Activated T-helper 17 cell treated with anti-CD3 and anti-CD28 coated beads, Interleukin-2, amount 50 U/mL, for 72 hours (primary cell): ENCODE data around the gene SMIM22. TPM values are rescaled to one million over a fixed set of nuclear protein-coding genes. Genes with fewer than 3 reads are reported as not detected.

Experiments
- ATAC-seq: fragments of 150-1000 bp; cut with Tn5 transposase; replicated peaks from 2 replicates; pipeline ENCODE4 v1.10.0; 2021; ENCODE audit warnings: mild to moderate bottlenecking, moderate library complexity
- H3K27ac Mint-ChIP-seq: one replicate; pipeline ENCODE4 v1.8.0; 2022; ENCODE audit warnings: mixed read lengths
- H3K27me3 Mint-ChIP-seq: one replicate; pipeline ENCODE4 v1.8.0; 2022; ENCODE audit warnings: mixed read lengths
- H3K36me3 Mint-ChIP-seq: one replicate; pipeline ENCODE4 v1.8.0; 2022; ENCODE audit warnings: low read depth, mild to moderate bottlenecking, mixed read lengths
- H3K4me1 Mint-ChIP-seq: one replicate; pipeline ENCODE4 v1.8.0; 2022; ENCODE audit warnings: mixed read lengths
- H3K4me3 Mint-ChIP-seq: one replicate; pipeline ENCODE4 v1.8.0; 2022; ENCODE audit warnings: mild to moderate bottlenecking, mixed read lengths
- H3K9me3 Mint-ChIP-seq: one replicate; pipeline ENCODE4 v1.8.0; 2022; ENCODE audit warnings: mixed read lengths
- total RNA-seq, 2 donors: library from RNA; stranded (reverse); gene quantifications; one replicate each; pipeline ENCODE4 v1.2.3, GENCODE V29; 2022

Gene SMIM22
- total RNA-seq, 2 donors from 2014 or later = not detected

- H3K4me1 Mint-ChIP-seq = no peaks in the 10 kb centered on the region
- H3K4me3 Mint-ChIP-seq = no peak overlapping the region
- H3K36me3 Mint-ChIP-seq = peaks cover 100% of the 10 kb centered on the region
- no peaks in the 10 kb centered on the region for H3K9me3 Mint-ChIP-seq
- H3K27ac Mint-ChIP-seq = no peak overlapping the region
- ATAC-seq = no peak
- H3K27me3 Mint-ChIP-seq = no peaks in the 10 kb centered on the region
Measured at GRCh38 chr16:4813251-4814003, 18.3 kb downstream of the SMIM22 start.

DNA sequence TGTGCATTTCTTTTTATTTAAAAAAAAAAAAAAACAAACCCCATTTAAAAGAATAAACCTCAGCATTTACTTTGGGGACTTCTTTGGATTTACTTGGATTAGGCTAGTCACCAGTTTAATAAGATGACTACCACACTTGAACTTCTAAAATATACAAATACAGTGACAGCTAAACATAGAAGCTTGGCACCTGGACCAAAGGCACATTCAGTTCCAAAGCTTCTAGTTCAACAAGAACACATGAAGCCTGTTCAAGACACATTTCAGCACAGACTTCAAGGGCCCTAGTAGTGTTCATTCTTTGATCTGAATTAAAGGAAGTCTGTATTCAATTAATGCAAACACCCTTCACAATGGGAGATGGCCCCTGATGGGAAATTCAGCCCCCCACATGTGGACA lies 18.9 kb downstream of the SMIM22 start:
- Mint-ChIP-seq H3K36me3 (peaks cover 100% of the 10 kb centered on the region), H3K27ac (no peak overlapping the region), H3K9me3 (no peaks in the 10 kb centered on the region), H3K4me3 (no peak overlapping the region), H3K4me1 (no peaks in the 10 kb centered on the region), H3K27me3 (no peaks in the 10 kb centered on the region)
- no peak for ATAC-seq

DNA sequence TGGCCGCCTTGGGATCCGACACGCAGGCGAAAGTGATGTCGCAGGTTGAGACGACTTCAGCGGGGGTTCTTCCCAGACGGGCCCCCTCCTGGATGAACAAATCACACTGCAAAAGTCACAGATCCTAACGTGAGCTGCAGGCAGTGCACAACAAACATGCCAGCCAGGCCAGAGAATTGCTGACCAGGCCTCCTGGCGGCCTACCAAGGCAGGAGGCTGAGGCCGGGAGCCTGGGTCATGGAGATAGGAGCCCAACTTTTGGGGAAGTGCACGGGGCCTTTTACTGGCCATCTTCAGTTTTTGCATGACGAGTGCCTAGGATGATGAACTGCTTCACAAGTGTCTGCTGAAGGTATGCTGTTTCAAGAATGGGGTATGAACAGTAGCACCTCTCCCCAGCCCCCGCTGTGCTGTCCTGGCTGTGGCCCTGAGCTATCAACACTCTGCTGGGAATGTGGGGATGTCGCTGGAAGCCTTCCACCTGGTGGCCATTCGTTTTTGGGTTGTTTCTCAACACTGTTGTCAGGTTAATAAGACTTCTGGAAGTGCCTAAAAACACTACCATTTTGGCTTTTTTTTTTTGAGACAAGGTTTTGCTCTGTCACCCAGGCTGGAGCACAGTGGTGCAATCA lies 19.5 kb downstream of the SMIM22 start:
- H3K27me3 Mint-ChIP-seq = no peaks in the 10 kb centered on the region
- ATAC-seq = no peak
- no peak overlapping the region for H3K4me3 Mint-ChIP-seq
- H3K36me3 Mint-ChIP-seq = peaks cover 98% of the 10 kb centered on the region
- no peaks in the 10 kb centered on the region for H3K4me1 Mint-ChIP-seq
- no peak overlapping the region for H3K27ac Mint-ChIP-seq
- no peaks in the 10 kb centered on the region for H3K9me3 Mint-ChIP-seq

GRCh38 chr16:4820652-4821051 lies 25.5 kb downstream of the SMIM22 start:
- H3K36me3 Mint-ChIP-seq = peaks cover 95% of the 10 kb centered on the region
- H3K9me3 Mint-ChIP-seq = no peaks in the 10 kb centered on the region

DNA sequence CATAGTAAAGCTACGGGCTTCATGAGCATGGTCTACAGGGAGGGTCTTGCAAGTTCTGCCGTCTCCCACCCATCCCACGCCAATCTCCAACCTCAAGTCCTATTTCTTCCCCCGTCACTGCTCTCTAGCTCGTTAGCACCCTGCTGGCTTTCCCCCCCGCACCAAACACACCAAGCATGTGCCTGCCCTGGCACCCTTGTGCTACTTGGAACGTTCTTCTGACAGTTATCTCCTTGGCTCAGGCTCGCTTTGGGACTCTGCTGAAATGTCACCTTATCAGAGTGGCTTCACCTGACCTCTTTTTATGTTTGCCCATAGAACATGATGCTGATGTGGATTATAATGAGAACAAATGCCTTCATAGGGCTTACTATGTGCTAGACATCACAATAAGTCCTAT lies 30.0 kb downstream of the SMIM22 start:
- H3K36me3 Mint-ChIP-seq = peaks cover 93% of the 10 kb centered on the region

More at GRCh38 chr16:4820652-4821051, 25.5 kb downstream of the SMIM22 start:
- Mint-ChIP-seq H3K4me1 (peaks cover 4% of the 10 kb centered on the region), H3K27ac (peak overlapping the region; percentile 33), H3K4me3 (no peak overlapping the region), H3K27me3 (no peaks in the 10 kb centered on the region)
- no peak for ATAC-seq

GRCh38 chr16:4826526-4826925 lies 31.4 kb downstream of the SMIM22 start:
- ATAC-seq = no peak
- H3K27me3 Mint-ChIP-seq = no peaks in the 10 kb centered on the region
- H3K27ac Mint-ChIP-seq = no peak overlapping the region
- H3K4me1 Mint-ChIP-seq = peaks cover 4% of the 10 kb centered on the region
- no peaks in the 10 kb centered on the region for H3K9me3 Mint-ChIP-seq
- peaks cover 93% of the 10 kb centered on the region for H3K36me3 Mint-ChIP-seq
- H3K4me3 Mint-ChIP-seq = no peak overlapping the region

More for the DNA sequence above, 30.0 kb downstream of the SMIM22 start:
- Mint-ChIP-seq H3K4me3 (no peak overlapping the region), H3K9me3 (no peaks in the 10 kb centered on the region), H3K27me3 (no peaks in the 10 kb centered on the region), H3K4me1 (peaks cover 4% of the 10 kb centered on the region), H3K27ac (no peak overlapping the region)
- ATAC-seq = no peak

DNA sequence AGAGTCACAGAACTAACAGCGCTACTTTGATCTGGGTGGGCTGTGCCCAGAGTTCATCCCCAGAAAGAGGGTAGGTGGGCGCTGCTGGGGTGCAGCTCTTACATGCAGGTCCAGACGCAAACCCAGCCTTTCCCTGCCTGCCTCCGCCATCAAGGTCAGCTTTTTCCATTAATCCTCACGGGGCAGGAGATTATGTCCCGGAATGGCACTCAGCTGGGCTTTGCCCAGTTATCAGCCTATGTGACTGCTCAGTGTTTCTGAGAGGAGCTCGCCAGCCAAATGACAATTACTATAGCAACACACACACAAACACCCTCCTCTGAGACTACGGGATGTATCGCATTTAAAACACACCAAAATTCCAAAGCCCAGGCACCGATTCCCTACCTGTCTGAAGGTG lies 31.8 kb downstream of the SMIM22 start:
- no peaks in the 10 kb centered on the region for H3K27me3 Mint-ChIP-seq
- no peak overlapping the region for H3K4me3 Mint-ChIP-seq
- H3K4me1 Mint-ChIP-seq = peaks cover 4% of the 10 kb centered on the region
- H3K27ac Mint-ChIP-seq = no peak overlapping the region
- H3K9me3 Mint-ChIP-seq = no peaks in the 10 kb centered on the region
- peaks cover 93% of the 10 kb centered on the region for H3K36me3 Mint-ChIP-seq
- ATAC-seq = no peak

GRCh38 chr16:4828567-4829321 lies 33.6 kb downstream of the SMIM22 start:
- H3K27me3 Mint-ChIP-seq = no peaks in the 10 kb centered on the region
- peaks cover 4% of the 10 kb centered on the region for H3K4me1 Mint-ChIP-seq
- H3K4me3 Mint-ChIP-seq = no peak overlapping the region
- no peak overlapping the region for H3K27ac Mint-ChIP-seq
- H3K36me3 Mint-ChIP-seq = peaks cover 95% of the 10 kb centered on the region
- no peaks in the 10 kb centered on the region for H3K9me3 Mint-ChIP-seq
- ATAC-seq = no peak

GRCh38 chr16:4830408-4830807 lies 35.2 kb downstream of the SMIM22 start:
- no peak for ATAC-seq
- H3K36me3 Mint-ChIP-seq = peaks cover 90% of the 10 kb centered on the region
- peak overlapping the region; percentile 57 for H3K27ac Mint-ChIP-seq
- no peak overlapping the region for H3K4me3 Mint-ChIP-seq
- no peaks in the 10 kb centered on the region for H3K4me1 Mint-ChIP-seq
- H3K9me3 Mint-ChIP-seq = no peaks in the 10 kb centered on the region
- H3K27me3 Mint-ChIP-seq = no peaks in the 10 kb centered on the region

DNA sequence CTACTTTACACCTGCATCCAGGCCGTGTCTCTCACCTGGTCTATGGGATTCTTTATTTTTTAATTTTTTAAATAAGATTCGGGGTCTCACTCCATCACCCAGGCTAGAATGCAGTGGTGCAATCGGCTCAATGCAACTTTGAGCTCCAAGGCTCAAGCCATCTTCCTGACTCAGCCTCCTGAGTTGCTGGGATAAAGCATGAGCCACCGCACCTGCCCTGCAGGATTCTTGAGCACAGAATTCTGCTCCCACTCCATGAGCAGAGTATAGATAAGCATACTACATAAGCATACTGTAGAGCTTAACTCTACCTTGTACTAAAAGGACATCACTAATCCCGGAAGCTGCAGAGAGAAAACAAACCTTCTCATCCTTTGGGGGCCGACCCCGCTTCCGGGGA lies 36.4 kb downstream of the SMIM22 start:
- Mint-ChIP-seq H3K27me3 (no peaks in the 10 kb centered on the region), H3K4me3 (no peak overlapping the region), H3K27ac (no peak overlapping the region), H3K4me1 (peaks cover 4% of the 10 kb centered on the region), H3K9me3 (no peaks in the 10 kb centered on the region), H3K36me3 (peaks cover 88% of the 10 kb centered on the region)
- ATAC-seq = no peak

DNA sequence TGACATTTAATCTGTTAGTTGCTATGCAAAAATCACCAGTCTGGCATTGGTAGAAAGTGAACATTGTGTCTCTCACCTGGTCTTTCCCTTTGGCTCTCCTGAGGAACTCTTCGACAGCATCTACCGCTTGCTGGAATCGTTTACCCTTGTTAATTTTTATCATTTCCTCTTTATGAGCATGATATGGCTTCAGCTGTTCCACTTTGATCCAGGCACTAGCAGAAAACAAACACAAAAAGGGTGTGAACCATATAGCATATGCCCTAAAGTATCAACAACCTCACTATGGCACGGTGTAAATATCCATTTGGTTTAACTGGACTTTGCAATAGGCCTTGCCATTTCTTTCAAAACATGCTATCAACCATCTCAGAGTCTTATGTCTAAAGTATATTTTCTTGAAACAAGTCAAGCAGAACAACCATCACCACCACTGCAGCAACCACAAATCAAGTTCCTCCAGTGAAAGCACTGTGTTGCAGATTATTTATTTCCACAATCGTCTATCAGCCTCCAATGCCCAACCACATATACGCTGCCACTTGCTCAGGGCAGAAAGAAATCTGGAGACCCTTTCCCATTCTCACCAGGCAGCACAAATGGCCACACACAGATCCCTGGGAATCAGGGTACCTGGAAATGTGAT lies 37.7 kb downstream of the SMIM22 start:
- Mint-ChIP-seq H3K4me3 (no peak overlapping the region), H3K27ac (peak overlapping the region; percentile 59), H3K27me3 (no peaks in the 10 kb centered on the region), H3K4me1 (peaks cover 4% of the 10 kb centered on the region), H3K36me3 (peaks cover 88% of the 10 kb centered on the region), H3K9me3 (no peaks in the 10 kb centered on the region)
- ATAC-seq = no peak

DNA sequence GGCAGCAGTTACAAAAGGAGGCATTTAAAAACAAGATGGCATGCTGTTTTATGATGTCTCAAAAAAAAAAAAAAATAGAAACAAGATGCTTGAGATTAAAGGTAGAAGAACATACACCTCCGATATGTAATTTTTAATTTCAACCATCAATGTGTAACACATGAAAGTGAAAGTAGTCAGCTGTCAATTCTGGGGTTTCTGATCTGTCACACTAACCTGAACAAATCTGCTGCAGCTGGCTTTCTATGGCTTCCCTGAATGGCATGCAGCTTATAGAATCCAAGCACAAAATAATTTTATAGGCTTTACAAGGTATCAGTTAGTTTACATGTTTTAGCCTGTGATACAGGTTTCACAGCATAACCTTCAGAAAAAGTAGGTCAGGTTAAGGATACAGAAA lies 38.4 kb downstream of the SMIM22 start:
- H3K36me3 Mint-ChIP-seq = peaks cover 88% of the 10 kb centered on the region
- peaks cover 4% of the 10 kb centered on the region for H3K4me1 Mint-ChIP-seq
- ATAC-seq = no peak

GRCh38 chr16:4836727-4837126 lies 41.6 kb downstream of the SMIM22 start:
- Mint-ChIP-seq H3K4me3 (no peak overlapping the region), H3K9me3 (no peaks in the 10 kb centered on the region), H3K36me3 (peaks cover 91% of the 10 kb centered on the region), H3K4me1 (peaks cover 4% of the 10 kb centered on the region), H3K27ac (peak overlapping the region; percentile 61), H3K27me3 (no peaks in the 10 kb centered on the region)
- ATAC-seq = no peak

More for the DNA sequence above, 38.4 kb downstream of the SMIM22 start:
- H3K27ac Mint-ChIP-seq = no peak overlapping the region
- no peaks in the 10 kb centered on the region for H3K9me3 Mint-ChIP-seq
- H3K4me3 Mint-ChIP-seq = no peak overlapping the region
- H3K27me3 Mint-ChIP-seq = no peaks in the 10 kb centered on the region

DNA sequence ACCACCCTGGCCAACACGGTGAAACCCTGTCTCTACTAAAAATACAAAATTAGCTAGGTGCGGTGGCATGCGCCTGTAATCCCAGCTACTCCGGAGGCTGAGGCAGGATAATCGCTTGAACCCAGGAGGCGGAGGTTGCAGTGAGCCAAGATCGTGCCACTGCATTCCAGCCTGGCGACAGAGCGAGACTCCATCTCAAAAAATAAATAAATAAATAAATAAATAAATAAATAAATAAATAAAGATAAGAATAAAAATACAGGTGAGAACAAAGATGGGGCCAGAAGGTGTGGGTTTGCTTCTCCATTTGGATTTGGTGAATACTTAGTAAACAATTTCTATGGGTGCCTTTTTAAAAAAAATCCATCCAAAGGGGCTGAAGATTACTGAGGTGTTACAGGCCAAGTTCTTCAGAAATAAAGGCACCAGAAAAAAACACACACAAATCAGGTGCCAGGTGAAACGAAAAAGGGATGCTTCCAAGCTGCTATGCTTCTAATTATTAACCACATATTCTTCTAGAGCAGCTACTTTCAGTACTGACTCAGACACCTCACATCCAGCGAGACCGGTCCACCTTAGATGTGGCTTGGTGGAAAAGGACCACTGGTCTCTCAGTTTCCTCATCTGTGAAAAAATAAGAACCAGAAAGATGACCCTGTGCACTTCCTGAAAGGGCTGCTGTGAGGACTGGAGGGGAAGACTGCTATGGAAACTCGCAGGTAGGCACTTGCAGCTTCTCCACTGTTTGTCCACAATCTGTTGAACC lies 42.7 kb downstream of the SMIM22 start:
- Mint-ChIP-seq H3K9me3 (no peaks in the 10 kb centered on the region), H3K36me3 (peaks cover 91% of the 10 kb centered on the region), H3K4me1 (peaks cover 4% of the 10 kb centered on the region), H3K4me3 (no peak overlapping the region), H3K27me3 (no peaks in the 10 kb centered on the region), H3K27ac (no peak overlapping the region)
- ATAC-seq = no peak
